ENCODE data around the gene RAMAC.
"Not testable (repeated sequence)": the region's sequence is repeated elsewhere in the genome, so short reads cannot be mapped to it uniquely, and the experiment has no call there.

The RAMAC gene

DNA sequence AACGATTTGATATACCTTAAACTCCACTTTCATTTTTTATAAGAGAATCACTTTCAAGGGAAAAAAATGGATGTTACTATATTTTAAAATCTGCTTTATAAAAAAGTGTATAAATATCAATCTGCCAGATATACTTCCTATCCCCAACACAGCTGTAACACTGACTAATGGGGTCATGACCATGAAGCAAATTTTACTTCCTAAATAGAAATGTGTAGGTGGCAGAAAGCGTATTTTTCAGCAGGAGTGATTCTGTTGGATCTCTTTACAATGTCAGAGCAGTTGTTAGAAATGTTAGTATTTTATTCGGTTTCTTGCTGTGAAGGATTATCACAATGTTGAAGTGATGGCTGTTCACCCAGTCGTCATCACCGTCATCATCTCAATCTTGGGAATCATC lies 30.9 kb downstream of the RAMAC start:
- Histone ChIP-seq H2AFZ (ENCODE audit: low read depth, low read length) (no peak overlapping the region), H3K36me3 (replicated peaks; ENCODE audit: low read depth, low read length) (peaks cover 33% of the 10 kb centered on the region), H3K27ac (ENCODE audit: low read length) (no peak overlapping the region), H3K79me2 (ENCODE audit: low read length) (peaks cover 17% of the 10 kb centered on the region), H3K4me3 (ENCODE audit: low read length) (no peak overlapping the region), H3K4me2 (ENCODE audit: low read length) (no peak overlapping the region), H3K9ac (ENCODE audit: low read length) (no peak overlapping the region), H3K27me3 (ENCODE audit: low read depth, low read length) (no peaks in the 10 kb centered on the region), H3K4me1 (ENCODE audit: low read length) (peaks cover 10% of the 10 kb centered on the region), H4K20me1 (ENCODE audit: insufficient read depth, low read length) (no peaks in the 10 kb centered on the region), H3K9me3 (ENCODE audit: insufficient read depth, low read length) (no peaks in the 10 kb centered on the region)
- TF ChIP-seq, protein P1, sequence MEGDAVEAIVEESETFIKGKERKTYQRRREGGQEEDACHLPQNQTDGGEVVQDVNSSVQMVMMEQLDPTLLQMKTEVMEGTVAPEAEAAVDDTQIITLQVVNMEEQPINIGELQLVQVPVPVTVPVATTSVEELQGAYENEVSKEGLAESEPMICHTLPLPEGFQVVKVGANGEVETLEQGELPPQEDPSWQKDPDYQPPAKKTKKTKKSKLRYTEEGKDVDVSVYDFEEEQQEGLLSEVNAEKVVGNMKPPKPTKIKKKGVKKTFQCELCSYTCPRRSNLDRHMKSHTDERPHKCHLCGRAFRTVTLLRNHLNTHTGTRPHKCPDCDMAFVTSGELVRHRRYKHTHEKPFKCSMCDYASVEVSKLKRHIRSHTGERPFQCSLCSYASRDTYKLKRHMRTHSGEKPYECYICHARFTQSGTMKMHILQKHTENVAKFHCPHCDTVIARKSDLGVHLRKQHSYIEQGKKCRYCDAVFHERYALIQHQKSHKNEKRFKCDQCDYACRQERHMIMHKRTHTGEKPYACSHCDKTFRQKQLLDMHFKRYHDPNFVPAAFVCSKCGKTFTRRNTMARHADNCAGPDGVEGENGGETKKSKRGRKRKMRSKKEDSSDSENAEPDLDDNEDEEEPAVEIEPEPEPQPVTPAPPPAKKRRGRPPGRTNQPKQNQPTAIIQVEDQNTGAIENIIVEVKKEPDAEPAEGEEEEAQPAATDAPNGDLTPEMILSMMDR (IDR thresholded peaks at IDR 0.05; ENCODE audit: low read depth, low read length): no peak
- TF ChIP-seq EZH2phosphoT487 (IDR thresholded peaks at IDR 0.05; ENCODE audit: low read depth): no peak

DNA sequence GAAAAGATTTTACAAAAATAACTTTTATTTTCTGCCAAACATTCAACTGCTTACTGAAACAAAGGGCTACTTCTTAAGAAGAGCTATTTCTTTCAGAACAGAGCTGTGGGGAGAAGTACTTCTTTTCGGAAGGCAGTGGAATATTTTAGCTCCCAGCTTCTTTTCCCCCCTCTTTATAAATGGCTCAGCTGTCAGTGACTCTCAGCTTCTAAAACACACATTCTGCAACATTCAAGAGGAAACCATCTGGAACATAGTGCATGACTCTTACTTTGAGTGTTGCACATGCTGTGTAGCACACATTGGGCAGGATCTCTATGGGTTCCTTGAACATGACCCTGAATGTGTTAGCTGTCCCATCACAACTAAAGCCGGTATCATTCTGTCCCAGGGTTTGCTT lies 32.4 kb downstream of the RAMAC start:
- no peak overlapping the region for H2AFZ ChIP-seq (ENCODE audit: low read depth, low read length)
- H3K4me2 ChIP-seq (ENCODE audit: low read length): no peak overlapping the region
- no peaks in the 10 kb centered on the region for H4K20me1 ChIP-seq (ENCODE audit: insufficient read depth, low read length)
- no peak overlapping the region for H3K9ac ChIP-seq (ENCODE audit: low read length)
- H3K4me3 ChIP-seq (ENCODE audit: low read length): no peak overlapping the region
- H3K79me2 ChIP-seq (ENCODE audit: low read length): peaks cover 9% of the 10 kb centered on the region; the same call in 1 of the 2 replicates
- H3K4me1 ChIP-seq (ENCODE audit: low read length): no peaks in the 10 kb centered on the region
- no peaks in the 10 kb centered on the region for H3K27me3 ChIP-seq (ENCODE audit: low read depth, low read length)
- H3K36me3 ChIP-seq (replicated peaks; ENCODE audit: low read depth, low read length): peaks cover 33% of the 10 kb centered on the region
- TF ChIP-seq EZH2phosphoT487 (IDR thresholded peaks at IDR 0.05; ENCODE audit: low read depth): no peak
- TF ChIP-seq, protein P1 (IDR thresholded peaks at IDR 0.05; ENCODE audit: low read depth, low read length): no peak
- H3K9me3 ChIP-seq (ENCODE audit: insufficient read depth, low read length): no peaks in the 10 kb centered on the region
- H3K27ac ChIP-seq (ENCODE audit: low read length): no peak overlapping the region

DNA sequence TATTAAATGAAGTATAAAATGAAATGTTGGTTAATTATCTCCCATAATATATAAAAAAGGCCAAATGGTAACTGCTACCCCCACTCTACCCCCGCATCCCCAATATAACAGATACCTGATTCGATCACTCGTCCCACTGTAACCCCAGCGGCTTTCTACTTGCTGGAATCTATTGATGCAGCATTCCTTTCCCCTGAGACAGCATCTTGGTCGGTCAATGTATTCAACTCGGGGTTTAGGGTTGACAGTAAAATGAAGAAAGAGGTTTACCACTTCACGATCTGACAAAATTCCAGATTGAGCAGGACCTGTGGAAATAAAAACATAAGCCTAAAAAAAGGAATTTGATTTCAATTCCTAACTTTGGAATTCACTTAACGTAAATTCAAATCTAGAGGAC lies 44.0 kb downstream of the RAMAC start:
- no peaks in the 10 kb centered on the region for H3K4me1 ChIP-seq (ENCODE audit: low read length)
- H4K20me1 ChIP-seq (ENCODE audit: insufficient read depth, low read length): peaks cover 4% of the 10 kb centered on the region; the same call in 1 of the 2 replicates
- no peak overlapping the region for H3K9ac ChIP-seq (ENCODE audit: low read length)
- peaks cover 41% of the 10 kb centered on the region for H3K36me3 ChIP-seq (replicated peaks; ENCODE audit: low read depth, low read length)
- H3K9me3 ChIP-seq (ENCODE audit: insufficient read depth, low read length): no peaks in the 10 kb centered on the region
- no peaks in the 10 kb centered on the region for H3K27me3 ChIP-seq (ENCODE audit: low read depth, low read length)
- no peak overlapping the region for H3K27ac ChIP-seq (ENCODE audit: low read length)
- no peak overlapping the region for H3K4me2 ChIP-seq (ENCODE audit: low read length)
- no peak overlapping the region for H2AFZ ChIP-seq (ENCODE audit: low read depth, low read length)
- H3K4me3 ChIP-seq (ENCODE audit: low read length): no peak overlapping the region
- TF ChIP-seq, protein P1 (IDR thresholded peaks at IDR 0.05; ENCODE audit: low read depth, low read length): no peak
- no peak for TF ChIP-seq EZH2phosphoT487 (IDR thresholded peaks at IDR 0.05; ENCODE audit: low read depth)
- peaks cover 73% of the 10 kb centered on the region for H3K79me2 ChIP-seq (ENCODE audit: low read length)

DNA sequence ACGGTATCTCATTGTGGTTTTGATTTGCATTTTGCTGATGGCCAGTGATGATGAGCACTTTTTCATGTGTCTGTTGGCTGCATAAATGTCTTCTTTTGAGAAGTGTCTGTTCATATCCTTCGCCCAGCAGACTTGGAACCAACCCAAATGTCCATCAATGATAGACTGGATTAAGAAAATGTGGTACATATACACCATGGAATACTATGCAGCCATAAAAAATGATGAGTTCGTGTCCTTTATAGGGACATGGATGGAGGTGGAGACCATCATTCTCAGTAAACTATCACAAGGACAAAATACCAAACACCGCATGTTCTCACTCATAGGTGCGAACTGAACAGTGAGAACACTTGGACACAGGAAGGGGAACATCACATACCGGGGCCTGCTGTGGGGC lies 45.2 kb downstream of the RAMAC start:
- H3K4me3 ChIP-seq (ENCODE audit: low read length); H3K4me1 ChIP-seq (ENCODE audit: low read length); H3K9me3 ChIP-seq (ENCODE audit: insufficient read depth, low read length); H3K27me3 ChIP-seq (ENCODE audit: low read depth, low read length); H3K4me2 ChIP-seq (ENCODE audit: low read length); H3K27ac ChIP-seq (ENCODE audit: low read length); H2AFZ ChIP-seq (ENCODE audit: low read depth, low read length); H3K9ac ChIP-seq (ENCODE audit: low read length); H4K20me1 ChIP-seq (ENCODE audit: insufficient read depth, low read length): not testable (repeated sequence)
- Histone ChIP-seq H3K36me3 (replicated peaks; ENCODE audit: low read depth, low read length) (peaks cover 42% of the 10 kb centered on the region), H3K79me2 (ENCODE audit: low read length) (peaks cover 81% of the 10 kb centered on the region)

DNA sequence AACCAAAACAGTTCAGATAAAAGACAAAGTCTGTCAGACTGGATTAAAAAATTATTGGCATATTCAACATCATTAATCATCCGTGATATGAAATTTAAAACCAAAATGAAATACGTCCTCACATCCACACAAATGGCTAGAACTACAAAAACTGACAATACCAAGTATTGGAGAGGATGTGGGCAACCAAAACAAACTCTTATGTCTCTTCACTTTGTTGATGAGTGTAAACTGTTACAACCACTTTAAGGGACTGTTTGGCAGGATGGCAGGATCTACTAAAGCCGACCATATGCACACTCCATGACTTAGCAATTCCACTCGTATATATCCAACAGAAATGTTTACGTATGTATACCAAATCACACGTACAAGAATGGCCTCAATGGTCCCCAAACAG lies 50.2 kb downstream of the RAMAC start:
- TF ChIP-seq, protein P1 (IDR thresholded peaks at IDR 0.05; ENCODE audit: low read depth, low read length): no peak
- no peak for TF ChIP-seq EZH2phosphoT487 (IDR thresholded peaks at IDR 0.05; ENCODE audit: low read depth)
- Histone ChIP-seq H3K9ac (ENCODE audit: low read length) (no peak overlapping the region), H3K4me3 (ENCODE audit: low read length) (no peak overlapping the region), H3K27ac (ENCODE audit: low read length) (no peak overlapping the region), H3K36me3 (replicated peaks; ENCODE audit: low read depth, low read length) (peaks cover 31% of the 10 kb centered on the region), H3K4me2 (ENCODE audit: low read length) (no peak overlapping the region), H3K27me3 (ENCODE audit: low read depth, low read length) (no peaks in the 10 kb centered on the region), H3K4me1 (ENCODE audit: low read length) (no peaks in the 10 kb centered on the region), H3K9me3 (ENCODE audit: insufficient read depth, low read length) (no peaks in the 10 kb centered on the region), H3K79me2 (ENCODE audit: low read length) (peaks cover 97% of the 10 kb centered on the region), H2AFZ (ENCODE audit: low read depth, low read length) (no peak overlapping the region), H4K20me1 (ENCODE audit: insufficient read depth, low read length) (peaks cover 26% of the 10 kb centered on the region)
